Hepatocyte (in vitro differentiated cells): ENCODE measurements around the gene NRG3. TPM values are rescaled to one million over a fixed set of nuclear protein-coding genes. Genes with fewer than 3 reads are reported as not detected.

Experiments used
- DNase-seq: peaks from one replicate; pipeline ENCODE4 v3.0.0-alpha.2; 2016; ENCODE audit warnings: low spot score
- H2AFZ ChIP-seq: fragments of 200-600 bp; sonication (generic); 2 replicates; pipeline ENCODE4 v1.6.0; 2016; ENCODE audit warnings: antibody characterized with exemption, mild to moderate bottlenecking
- H3K27ac ChIP-seq: fragments of 200-600 bp; sonication (generic); 2 replicates; pipeline ENCODE4 v1.5.1; 2016; ENCODE audit warnings: mild to moderate bottlenecking
- H3K27me3 ChIP-seq: fragments of 200-600 bp; sonication (generic); 2 replicates; pipeline ENCODE4 v1.6.1; 2016
- H3K36me3 ChIP-seq: fragments of 200-600 bp; sonication (generic); replicated peaks from 2 replicates; pipeline ENCODE4 v1.5.1; 2016; ENCODE audit warnings: low read depth; ENCODE audit not compliant: insufficient read depth
- H3K4me1 ChIP-seq: fragments of 200-600 bp; sonication (generic); 2 replicates; pipeline ENCODE4 v1.5.1; 2016; ENCODE audit warnings: mild to moderate bottlenecking, moderate library complexity; ENCODE audit not compliant: insufficient read depth
- H3K4me2 ChIP-seq: fragments of 200-600 bp; sonication (generic); 2 replicates; pipeline ENCODE4 v1.6.0; 2016
- H3K4me3 ChIP-seq: fragments of 200-600 bp; sonication (generic); 2 replicates; pipeline ENCODE4 v1.5.1; 2016; ENCODE audit warnings: mild to moderate bottlenecking
- H3K79me2 ChIP-seq: fragments of 200-600 bp; sonication (generic); 2 replicates; pipeline ENCODE4 v1.6.0; 2017; ENCODE audit warnings: mild to moderate bottlenecking
- H3K9me2 ChIP-seq: fragments of 200-600 bp; sonication (generic); replicated peaks from 2 replicates; pipeline ENCODE4 v1.6.0; 2017; ENCODE audit warnings: mild to moderate bottlenecking; ENCODE audit not compliant: insufficient read depth
- H3K9me3 ChIP-seq: fragments of 200-600 bp; sonication (generic); 2 replicates; pipeline ENCODE4 v1.5.1; 2016; ENCODE audit warnings: low read depth, mild to moderate bottlenecking
- H4K20me1 ChIP-seq: fragments of 200-600 bp; sonication (generic); 2 replicates; pipeline ENCODE4 v1.6.0; 2016; ENCODE audit warnings: mild to moderate bottlenecking; ENCODE audit not compliant: insufficient read depth, poor library complexity, severe bottlenecking
- CTCF ChIP-seq: fragments of 200-600 bp; sonication (generic); IDR thresholded peaks from 2 replicates; pipeline ENCODE4 v1.5.1; 2016; ENCODE audit warnings: antibody characterized with exemption, mild to moderate bottlenecking; ENCODE audit not compliant: poor library complexity
- EZH2 ChIP-seq: fragments of 200-600 bp; sonication (generic); IDR thresholded peaks from 2 replicates; pipeline ENCODE4 v1.6.1; 2016; ENCODE audit warnings: antibody characterized with exemption, mild to moderate bottlenecking, borderline replicate concordance
- EZH2phosphoT487 ChIP-seq: fragments of 200-600 bp; sonication (generic); IDR thresholded peaks from one replicate; pipeline ENCODE4 v1.6.1; 2018; ENCODE audit warnings: antibody characterized with exemption, mild to moderate bottlenecking, low read depth, moderate library complexity; ENCODE audit not compliant: unreplicated experiment, severe bottlenecking
- WGBS: methylation state at CpG from one replicate; pipeline ENCODE4 v1.1.6; 2016; ENCODE audit warnings: low lambda C conversion rate; ENCODE audit errors: missing lambda C conversion rate; 5-methylcytosine and 5-hydroxymethylcytosine counted together
- polyA plus RNA-seq: library from polyadenylated mRNA; unstranded; fragments of >200 nt; fragmentation: Nextera tagmentation; extraction: Ambion mirVana; gene quantifications from 2 replicates; pipeline ENCODE4 v1.2.1, GENCODE V29; 2016
- total RNA-seq: library from RNA; depleted of rRNA; stranded (reverse); fragments of >200 nt; gene quantifications from 2 replicates; pipeline ENCODE4 v1.2.3, GENCODE V29; 2014

NRG3 gene
- total and polyA plus RNA-seq, 2 experiments from 2014 or later = 0.57 to 2.0 TPM

DNA sequence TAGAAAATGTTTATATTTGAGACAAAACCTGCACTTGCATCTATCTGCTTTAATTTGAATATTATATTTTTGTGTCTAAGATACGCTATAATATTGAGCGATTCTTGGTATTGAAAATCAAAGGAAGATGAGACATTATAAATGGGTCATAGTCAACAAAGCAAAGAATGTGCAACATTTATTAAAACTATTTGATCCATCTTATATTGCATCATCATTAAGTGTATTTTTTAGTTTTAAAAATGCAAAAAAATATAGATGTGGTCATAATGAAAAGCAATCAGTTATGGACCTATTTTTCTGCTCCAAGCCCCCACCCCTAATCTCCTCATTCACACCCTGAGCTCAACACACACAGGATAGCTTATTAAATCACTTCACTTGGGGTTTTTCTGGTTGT is 847.3 kb downstream of the NRG3 start:
- Histone ChIP-seq H3K79me2 (no peaks in the 10 kb centered on the region), H3K4me2 (no peak overlapping the region), H4K20me1 (no peaks in the 10 kb centered on the region), H2AFZ (no peak overlapping the region), H3K27me3 (no peaks in the 10 kb centered on the region), H3K9me3 (no peaks in the 10 kb centered on the region), H3K4me3 (no peak overlapping the region), H3K27ac (no peak overlapping the region), H3K4me1 (no peaks in the 10 kb centered on the region), H3K36me3 (no peaks in the 10 kb centered on the region), H3K9me2 (no peaks in the 10 kb centered on the region)
- TF ChIP-seq CTCF (no peak), EZH2phosphoT487 (no peak)
- DNase-seq = no peak
- WGBS = 99% methylated on average over 2 of the region's 2 CpGs

GRCh38 chr10:82736305-82736704 is 861.3 kb downstream of the NRG3 start:
- H3K27ac ChIP-seq = no peak overlapping the region
- no peaks in the 10 kb centered on the region for H3K36me3 ChIP-seq
- no peak for DNase-seq
- H3K4me3 ChIP-seq = no peak overlapping the region
- H3K4me1 ChIP-seq = no peaks in the 10 kb centered on the region
- H3K9me3 ChIP-seq = no peaks in the 10 kb centered on the region
- no peaks in the 10 kb centered on the region for H4K20me1 ChIP-seq
- no peak overlapping the region for H2AFZ ChIP-seq
- no peak for TF ChIP-seq EZH2phosphoT487
- no peaks in the 10 kb centered on the region for H3K79me2 ChIP-seq
- no peaks in the 10 kb centered on the region for H3K9me2 ChIP-seq
- WGBS = 48% methylated on average over 1 of the region's 1 CpG
- no peaks in the 10 kb centered on the region for H3K27me3 ChIP-seq
- no peak overlapping the region for H3K4me2 ChIP-seq

DNA sequence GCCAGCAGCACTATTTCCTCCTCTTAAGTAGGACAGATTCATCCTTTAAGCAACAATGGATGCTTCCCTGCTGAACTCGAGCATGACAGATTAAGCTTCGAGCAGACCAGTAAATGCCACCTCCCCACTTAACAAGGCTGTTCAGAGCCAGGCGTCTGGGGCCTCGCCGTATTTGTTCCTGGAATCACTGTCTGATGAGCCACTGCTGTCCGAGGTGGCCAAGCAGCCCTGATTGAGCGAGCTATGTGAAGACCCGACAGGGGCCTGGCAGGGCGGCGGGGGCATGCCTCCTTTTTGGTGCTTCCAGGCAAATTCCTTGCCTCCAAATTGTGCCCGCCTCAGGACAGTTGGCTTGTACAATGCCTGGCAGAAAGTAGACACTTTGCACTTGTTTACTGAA is 862.6 kb downstream of the NRG3 start:
- Histone ChIP-seq H3K27ac (no peak overlapping the region), H3K36me3 (no peaks in the 10 kb centered on the region), H3K4me2 (no peak overlapping the region), H3K27me3 (no peaks in the 10 kb centered on the region), H3K4me1 (no peaks in the 10 kb centered on the region), H3K9me3 (no peaks in the 10 kb centered on the region), H4K20me1 (no peaks in the 10 kb centered on the region), H2AFZ (no peak overlapping the region), H3K9me2 (no peaks in the 10 kb centered on the region), H3K79me2 (no peaks in the 10 kb centered on the region), H3K4me3 (no peak overlapping the region)
- WGBS = 59% methylated on average over 11 of the region's 11 CpGs
- TF ChIP-seq EZH2 = no peak
- no peak for TF ChIP-seq CTCF
- TF ChIP-seq EZH2phosphoT487 = no peak
- no peak for DNase-seq

DNA sequence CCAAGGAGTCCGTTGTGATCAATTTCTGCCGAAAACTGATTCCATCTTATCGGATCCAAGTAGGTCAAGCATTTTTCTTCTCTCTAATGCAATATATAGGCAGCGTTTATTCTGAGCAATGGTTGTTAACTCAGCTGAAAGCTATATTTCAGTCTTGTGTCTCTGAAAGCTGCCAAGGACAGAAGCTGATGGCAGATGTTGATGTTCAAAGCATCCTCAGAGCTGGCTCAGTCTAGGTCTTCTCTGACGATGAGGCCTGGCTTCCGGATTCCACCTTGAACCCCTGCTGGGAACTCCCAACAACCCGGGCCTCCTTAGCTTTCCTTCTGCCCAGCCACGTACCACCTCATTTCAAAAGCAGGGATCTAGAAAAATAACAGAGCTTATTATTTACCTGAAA is 863.6 kb downstream of the NRG3 start:
- Histone ChIP-seq H2AFZ (no peak overlapping the region), H4K20me1 (no peaks in the 10 kb centered on the region), H3K9me3 (no peaks in the 10 kb centered on the region), H3K9me2 (no peaks in the 10 kb centered on the region), H3K27ac (no peak overlapping the region), H3K4me3 (no peak overlapping the region), H3K4me1 (no peaks in the 10 kb centered on the region), H3K27me3 (no peaks in the 10 kb centered on the region), H3K36me3 (no peaks in the 10 kb centered on the region), H3K79me2 (no peaks in the 10 kb centered on the region), H3K4me2 (no peak overlapping the region)
- WGBS = 83% methylated on average over 8 of the region's 8 CpGs
- TF ChIP-seq EZH2phosphoT487 (no peak), EZH2 (no peak), CTCF (no peak)
- DNase-seq = no peak
